Stomach (tissue), 9 donors: ENCODE results near the gene NENF. TPM values are rescaled to one million over a fixed set of nuclear protein-coding genes. Genes with fewer than 3 reads are reported as not detected.

Experiments used
- DNase-seq, 2 donors: peaks; one replicate each; pipeline versions ENCODE4 v3.0.0 to v3.0.0-alpha.2; 2013 to 2019
- H3K27ac ChIP-seq, 5 donors: fragments of 200-600 bp in 4 of 5; sonication (generic) in 4 of 5; one replicate each; pipeline ENCODE4 v1.5.1; 2013 to 2019; ENCODE audit warnings: mild to moderate bottlenecking in 1 of 5, moderate library complexity in 1 of 5
- H3K27me3 ChIP-seq, 3 donors: fragments of 200-600 bp; sonication (generic); one replicate each; pipeline ENCODE4 v1.5.1; 2017 to 2019; ENCODE audit warnings: mixed run types in 1 of 3
- H3K36me3 ChIP-seq, 4 donors: fragments of 200-600 bp; sonication (generic); 1 replicate in 3 of 4; 2 replicates in 1 of 4; pipeline ENCODE4 v1.5.1; 2016 to 2019
- H3K4me1 ChIP-seq, 4 donors: fragments of 200-600 bp; sonication (generic); one replicate each; pipeline ENCODE4 v1.5.1; 2016 to 2019
- H3K4me3 ChIP-seq, 4 donors: fragments of 200-600 bp; sonication (generic) in 3 of 4; one replicate each; pipeline ENCODE4 v1.5.1; 2016 to 2019; ENCODE audit warnings: mild to moderate bottlenecking in 1 of 4
- H3K9me3 ChIP-seq, 4 donors: fragments of 200-600 bp; sonication (generic); one replicate each; pipeline ENCODE4 v1.5.1; 2016 to 2019
- EP300 ChIP-seq: sonication (generic); formaldehyde crosslinking; IDR thresholded peaks from one replicate; pipeline ENCODE4 v1.6.1; 2017; ENCODE audit warnings: antibody characterized with exemption
- POLR2A ChIP-seq, 4 donors: fragments of 450-650 bp; IDR thresholded peaks; one replicate each; pipeline ENCODE4 v1.6.1; 2016; ENCODE audit warnings: antibody characterized with exemption in 4 of 4, control low read depth in 2 of 4, mild to moderate bottlenecking in 1 of 4, moderate library complexity in 1 of 4
- POLR2AphosphoS5 ChIP-seq, 3 donors: sonication (generic); formaldehyde crosslinking; IDR thresholded peaks; one replicate each; pipeline ENCODE4 v1.6.1; 2016; ENCODE audit warnings: antibody characterized with exemption in 3 of 3
- WGBS, 5 donors: extraction: QIAGEN DNeasy Blood & Tissue Kit in 3 of 5; methylation state at CpG; one replicate each; pipeline versions ENCODE4 v1.1.5 to v1.1.7; 2013 to 2018; 5-methylcytosine and 5-hydroxymethylcytosine counted together
- intact Hi-C: fragments of 100-400 bp; cut with DNase I; formaldehyde crosslinking; loops from one replicate; pipeline ENCODE4 v1.15.1; 2023; ENCODE audit warnings: low total_unique reads
- polyA plus RNA-seq, 3 donors: library from polyadenylated mRNA; stranded (reverse); fragments of 200-250 nt; gene quantifications; one replicate each; pipeline ENCODE4 v1.2.3, GENCODE V29; 2013
- total RNA-seq, 5 donors: library from RNA; depleted of rRNA; stranded (reverse); fragments of >200 nt; gene quantifications; one replicate each; pipeline versions ENCODE4 v1.1.0 to v1.2.3, GENCODE V29; 2014 to 2016
- TF ChIP-seq, protein P1 (sequence below), 7 experiments: fragments of 450-650 bp in 4 of 7; fragments of 200-600 bp in 3 of 7; sonication (generic) in 3 of 7; IDR thresholded peaks; one replicate each; pipeline ENCODE4 v1.5.1; 2016 to 2019; ENCODE audit warnings: antibody characterized with exemption in 7 of 7, control low read depth in 2 of 7, mild to moderate bottlenecking in 1 of 7
- donor health status: healthy with polysubstance abuse.
- donor health status: Bipolar disorder and iron deficiency.
- donor health status: healthy.

The NENF gene
- total and polyA plus RNA-seq, 8 donors = 6.4 to 96.5 (median 38.1) TPM

DNA sequence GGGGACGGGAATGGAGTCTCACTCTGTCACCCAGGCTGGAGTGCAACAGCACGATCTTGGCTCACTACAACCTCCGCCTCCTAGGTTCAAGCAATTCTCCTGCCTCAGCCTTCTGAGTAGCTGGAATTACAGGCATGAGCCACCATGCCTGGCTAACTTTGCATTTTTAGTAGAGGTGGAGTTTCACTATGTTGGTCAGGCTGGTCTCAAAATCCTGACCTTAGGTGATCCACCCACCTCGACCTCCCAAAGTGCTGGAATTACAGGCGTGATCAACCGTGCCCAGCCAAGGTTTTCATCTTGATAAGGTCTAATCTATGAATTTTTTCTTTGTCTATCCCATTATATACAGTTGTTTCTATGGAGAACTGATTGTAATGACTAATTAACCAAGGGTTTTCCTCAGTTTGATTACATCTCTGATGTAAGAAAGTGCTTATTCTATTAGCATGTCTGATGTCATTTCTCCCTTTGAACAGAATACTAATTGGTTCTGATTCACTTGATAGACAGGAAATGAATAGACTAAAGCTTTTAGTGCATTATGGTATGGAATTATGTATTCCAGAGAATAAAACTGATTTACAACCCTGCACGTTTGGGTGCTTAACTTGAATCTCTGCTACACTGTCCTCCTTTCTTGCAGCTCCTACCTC is 29.9 kb upstream of the NENF start:
- Histone ChIP-seq H3K4me3 (no peak overlapping the region), H3K27me3 (no peaks in the 10 kb centered on the region), H3K27ac (no peak overlapping the region), H3K9me3 (peaks cover 0 to under 1% (median 0%) of the 10 kb centered on the region in 4 donors), H3K36me3 (peaks cover 0 to 29% (median 14%) of the 10 kb centered on the region in 4 donors), H3K4me1 (no peaks in the 10 kb centered on the region)
- intact Hi-C loops = no loop called here
- no peak for DNase-seq
- WGBS, 5 donors = 78 to 86% (median 83%) methylated on average over 7 of the region's 7 CpGs
- TF ChIP-seq EP300 (no peak), POLR2AphosphoS5 (IDR thresholded peaks at IDR 0.05) (no peak), POLR2A (IDR thresholded peaks at IDR 0.05) (no peak)
- TF ChIP-seq, protein P1, sequence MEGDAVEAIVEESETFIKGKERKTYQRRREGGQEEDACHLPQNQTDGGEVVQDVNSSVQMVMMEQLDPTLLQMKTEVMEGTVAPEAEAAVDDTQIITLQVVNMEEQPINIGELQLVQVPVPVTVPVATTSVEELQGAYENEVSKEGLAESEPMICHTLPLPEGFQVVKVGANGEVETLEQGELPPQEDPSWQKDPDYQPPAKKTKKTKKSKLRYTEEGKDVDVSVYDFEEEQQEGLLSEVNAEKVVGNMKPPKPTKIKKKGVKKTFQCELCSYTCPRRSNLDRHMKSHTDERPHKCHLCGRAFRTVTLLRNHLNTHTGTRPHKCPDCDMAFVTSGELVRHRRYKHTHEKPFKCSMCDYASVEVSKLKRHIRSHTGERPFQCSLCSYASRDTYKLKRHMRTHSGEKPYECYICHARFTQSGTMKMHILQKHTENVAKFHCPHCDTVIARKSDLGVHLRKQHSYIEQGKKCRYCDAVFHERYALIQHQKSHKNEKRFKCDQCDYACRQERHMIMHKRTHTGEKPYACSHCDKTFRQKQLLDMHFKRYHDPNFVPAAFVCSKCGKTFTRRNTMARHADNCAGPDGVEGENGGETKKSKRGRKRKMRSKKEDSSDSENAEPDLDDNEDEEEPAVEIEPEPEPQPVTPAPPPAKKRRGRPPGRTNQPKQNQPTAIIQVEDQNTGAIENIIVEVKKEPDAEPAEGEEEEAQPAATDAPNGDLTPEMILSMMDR (IDR thresholded peaks at IDR 0.05) = no peak

DNA sequence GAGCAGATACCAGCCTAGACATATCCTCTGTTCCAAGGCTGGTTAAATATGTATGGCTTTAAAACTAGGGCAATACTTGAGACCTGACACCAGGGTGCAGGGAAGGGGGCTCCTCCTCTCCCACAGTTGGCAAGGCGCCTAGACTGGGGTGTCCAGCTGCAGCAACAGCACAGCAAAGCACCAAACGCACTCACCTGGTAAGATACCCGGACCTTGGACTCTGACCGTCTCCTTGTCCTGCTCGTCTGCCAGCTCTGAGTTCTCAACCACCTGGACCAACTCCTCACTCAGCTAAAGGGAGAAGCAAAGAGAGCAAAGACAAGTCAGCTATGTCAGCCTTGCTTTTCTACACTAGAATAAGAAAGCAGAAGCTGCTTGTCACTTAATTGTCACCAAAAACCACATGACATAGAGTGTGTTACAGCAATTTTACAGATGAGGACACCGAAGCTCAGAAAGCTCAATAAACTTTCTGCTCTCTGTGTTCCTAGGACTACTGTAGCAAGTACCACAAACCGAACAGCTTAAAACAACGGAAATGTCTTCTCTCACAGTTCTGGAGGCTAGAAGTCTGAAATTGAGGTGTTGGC is 22.4 kb upstream of the NENF start:
- Histone ChIP-seq H3K36me3 (peaks cover 18 to 58% (median 48%) of the 10 kb centered on the region in 4 donors), H3K27me3 (no peaks in the 10 kb centered on the region), H3K27ac (no peak overlapping the region), H3K9me3 (no peaks in the 10 kb centered on the region), H3K4me1 (peaks cover 5 to 21% (median 14%) of the 10 kb centered on the region in 4 donors), H3K4me3 (no peak overlapping the region)
- intact Hi-C loops = no loop called here
- TF ChIP-seq, protein P1 (IDR thresholded peaks at IDR 0.05) = no peak
- no peak for TF ChIP-seq EP300
- TF ChIP-seq POLR2AphosphoS5 (IDR thresholded peaks at IDR 0.05) = no peak
- no peak for TF ChIP-seq POLR2A (IDR thresholded peaks at IDR 0.05)
- DNase-seq = no peak
- WGBS, 5 donors = 91 to 95% (median 92%) methylated on average over 6 to 8 of the region's 8 CpGs

DNA sequence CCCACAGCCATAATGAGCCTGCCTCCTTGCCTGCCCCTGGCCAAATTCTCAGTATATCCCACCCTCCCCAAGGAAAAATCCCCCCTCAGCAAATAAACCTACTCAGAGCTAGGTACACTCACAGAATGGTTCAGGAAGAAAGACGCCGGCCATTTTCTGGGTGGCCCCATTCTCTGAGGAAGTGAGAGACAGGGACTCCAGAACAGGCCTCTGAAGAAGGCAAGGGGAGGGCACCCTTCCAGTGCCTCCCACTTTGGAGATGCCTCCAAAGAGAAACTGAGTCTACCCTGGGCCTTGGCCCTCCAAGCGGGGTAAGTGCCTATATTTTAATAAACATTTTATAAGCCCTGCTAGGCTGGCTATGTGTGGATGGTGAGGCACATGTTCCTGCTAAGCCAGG is 20.3 kb upstream of the NENF start:
- no peak for DNase-seq
- peaks cover 18 to 44% (median 34%) of the 10 kb centered on the region in 4 donors for H3K36me3 ChIP-seq
- WGBS, 5 donors = 88 to 96% (median 89%) methylated on average over 3 of the region's 3 CpGs
- H3K27ac ChIP-seq = no peak overlapping the region
- H3K4me1 ChIP-seq = peaks cover 5 to 23% (median 15%) of the 10 kb centered on the region in 4 donors
- intact Hi-C loops = no loop called here
- no peak overlapping the region for H3K4me3 ChIP-seq
- no peaks in the 10 kb centered on the region for H3K27me3 ChIP-seq
- H3K9me3 ChIP-seq = no peaks in the 10 kb centered on the region
- TF ChIP-seq, protein P1 (IDR thresholded peaks at IDR 0.05) = no peak
- TF ChIP-seq EP300 (no peak), POLR2A (IDR thresholded peaks at IDR 0.05) (no peak), POLR2AphosphoS5 (IDR thresholded peaks at IDR 0.05) (no peak)

- DNase-seq = no peak
- Histone ChIP-seq H3K36me3 (peaks cover 14 to 28% (median 23%) of the 10 kb centered on the region in 4 donors), H3K27ac (peak overlapping the region in 3 of 5 donors; percentile 59 to 79 (median 78)), H3K9me3 (no peaks in the 10 kb centered on the region), H3K4me3 (peak overlapping the region; percentile 76 to 89 (median 86)), H3K4me1 (peaks cover 5 to 23% (median 15%) of the 10 kb centered on the region in 4 donors), H3K27me3 (no peaks in the 10 kb centered on the region)
- WGBS, 5 donors = 16 to 19% (median 18%) methylated on average over 21 of the region's 21 CpGs
- TF ChIP-seq POLR2AphosphoS5 (IDR thresholded peaks at IDR 0.05) (no peak), EP300 (no peak), POLR2A (IDR thresholded peaks at IDR 0.05) (no peak)
- TF ChIP-seq, protein P1 (IDR thresholded peaks at IDR 0.05) = no peak
- intact Hi-C loops = no loop called here
These were observed 18.8 kb upstream of the NENF start for GRCh38 chr1:212413902-212414327.
